ENCODE results near the gene RTEL1.

GRCh38 chr20:63703976-63704748, 46.0 kb downstream of the RTEL1 start:
- TF ChIP-seq CTCF (conservative IDR thresholded peaks at IDR 0.05 in 1 of 2, IDR thresholded peaks at IDR 0.05 in 1 of 2; ENCODE audit: extremely low read depth in 1 of 2, insufficient read depth in 1 of 2, low read depth in 1 of 2, low read length in 2 of 2) (no peak), EZH2 (IDR thresholded peaks at IDR 0.05; ENCODE audit: borderline replicate concordance, low read length) (no peak)
